HCT116 (cell line): ENCODE results near the gene DDO. TPM values are rescaled to one million over a fixed set of nuclear protein-coding genes. Genes with fewer than 3 reads are reported as not detected.

ENCODE experiments used
- ATAC-seq: fragments of 200-7000 bp; cut with Tn5 transposase; 2 replicates; pipeline ENCODE4 v1.9.1; 2020; ENCODE audit warnings: mild to moderate bottlenecking, moderate library complexity
- BruUV-seq: library from RNA; stranded (reverse); fragments of 400-500 nt; replicated peaks from 2 replicates; lab custom pipeline; 2021; lab: Mats Ljungman, UMichigan
- CTCF ChIA-PET: fragments of 300-600 bp; sonication (Branson Sonifier 250); formaldehyde crosslinking; loops from one replicate; lab custom pipeline; 2021; ENCODE audit warnings: antibody characterized with exemption; lab: Charles Lee
- POLR2A ChIA-PET: fragments of 300-600, 350-600 bp; sonication (Branson Sonifier 250); formaldehyde crosslinking; loops from one replicate; lab custom pipeline; 2021; ENCODE audit warnings: antibody characterized with exemption; lab: Charles Lee
- RAD21 ChIA-PET, 2 experiments: fragments of 300-600 bp; sonication (Branson Sonifier 250); formaldehyde crosslinking; loops; one replicate each; lab custom pipeline; 2023; ENCODE audit warnings: low total read pairs in 2 of 2; ENCODE audit not compliant: uncharacterized antibody in 2 of 2, unreplicated experiment in 2 of 2, low non-redundant PET in 1 of 2; lab: Charles Lee
- DNase-seq: peaks from one replicate; pipeline ENCODE4 v3.0.0-alpha.2; 2010; ENCODE audit warnings: low read depth, low spot score
- H2AFZ ChIP-seq: fragments of 200-600 bp; shearing (Covaris generic), sonication (generic); 2 replicates; pipeline ENCODE4 v1.6.1; 2017; ENCODE audit warnings: low read depth, mixed run types, mixed read lengths, antibody characterized with exemption, low read length; ENCODE audit not compliant: poor library complexity, severe bottlenecking
- H3K27ac ChIP-seq: 2 replicates; pipeline ENCODE4 v1.5.1; 2012; ENCODE audit warnings: low read depth, low read length
- H3K27me3 ChIP-seq: fragments of 200-600 bp; sonication (generic); 2 replicates; pipeline ENCODE4 v1.6.1; 2016; ENCODE audit warnings: mixed run types, low read length, mixed read lengths; ENCODE audit not compliant: insufficient read depth
- H3K36me3 ChIP-seq, 2 experiments: fragments of 200-500 bp in 1 of 2; fragments of 200-600 bp in 1 of 2; sonication (Bioruptor generic) in 1 of 2; sonication (generic) in 1 of 2; 2 replicates each; pipeline versions ENCODE4 v1.5.1 to v1.6.1; 2014 to 2016; ENCODE audit warnings: low read length in 2 of 2, inconsistent platforms in 1 of 2, mixed read lengths in 1 of 2, mixed run types in 1 of 2; ENCODE audit not compliant: insufficient read depth in 2 of 2, control insufficient read depth in 1 of 2
- H3K4me1 ChIP-seq, 2 experiments: fragments of 200-600 bp in 1 of 2; sonication (generic) in 1 of 2; 2 replicates each; pipeline versions ENCODE4 v1.5.1 to v1.6.1; 2012 to 2017; ENCODE audit warnings: low read length in 2 of 2, inconsistent platforms in 1 of 2, mild to moderate bottlenecking in 1 of 2, mixed read lengths in 1 of 2, mixed run types in 1 of 2, moderate library complexity in 1 of 2; ENCODE audit not compliant: insufficient read depth in 2 of 2, control insufficient read depth in 1 of 2
- H3K4me2 ChIP-seq: fragments of 200-600 bp; sonication (generic); 2 replicates; pipeline ENCODE4 v1.6.1; 2017; ENCODE audit warnings: mixed run types, low read length, mixed read lengths
- H3K4me3 ChIP-seq, 2 experiments: fragments of 200-600 bp in 1 of 2; sonication (generic) in 1 of 2; replicated peaks in 1 of 2; 2 replicates each; pipeline ENCODE4 v1.5.1; 2011 to 2016; ENCODE audit warnings: low read length in 2 of 2, control low read depth in 1 of 2, low read depth in 1 of 2, mild to moderate bottlenecking in 1 of 2, mixed read lengths in 1 of 2, mixed run types in 1 of 2
- H3K79me2 ChIP-seq: fragments of 200-600 bp; sonication (generic); 2 replicates; pipeline ENCODE4 v1.6.1; 2017; ENCODE audit warnings: mild to moderate bottlenecking, mixed run types, low read length, moderate library complexity, mixed read lengths; ENCODE audit not compliant: insufficient read depth
- H3K9ac ChIP-seq: fragments of 200-600 bp; sonication (generic); 2 replicates; pipeline ENCODE4 v1.6.1; 2016; ENCODE audit warnings: low read length, mixed read lengths
- H3K9me2 ChIP-seq: fragments of 200-600 bp; sonication (generic), shearing (Covaris generic); 2 replicates; pipeline ENCODE4 v1.6.1; 2017; ENCODE audit warnings: mixed run types, mild to moderate bottlenecking, moderate library complexity; ENCODE audit not compliant: insufficient read depth
- H3K9me3 ChIP-seq, 2 experiments: fragments of 200-500 bp in 1 of 2; fragments of 200-600 bp in 1 of 2; sonication (Bioruptor generic) in 1 of 2; sonication (generic) in 1 of 2; 2 replicates each; pipeline ENCODE4 v1.6.1; 2014 to 2017; ENCODE audit warnings: low read length in 2 of 2, mixed read lengths in 2 of 2, inconsistent platforms in 1 of 2, low read depth in 1 of 2, mild to moderate bottlenecking in 1 of 2, mixed run types in 1 of 2, moderate library complexity in 1 of 2; ENCODE audit not compliant: control insufficient read depth in 1 of 2, insufficient read depth in 1 of 2
- H4K20me1 ChIP-seq: fragments of 200-600 bp; sonication (generic), shearing (Covaris generic); 2 replicates; pipeline ENCODE4 v1.6.1; 2017; ENCODE audit warnings: mixed run types, mild to moderate bottlenecking, moderate library complexity; ENCODE audit not compliant: insufficient read depth
- ATF3 ChIP-seq: IDR thresholded peaks from 2 replicates; pipeline ENCODE4 v1.6.1; 2012
- CEBPB ChIP-seq: IDR thresholded peaks from 2 replicates; pipeline ENCODE4 v1.6.1; 2012; ENCODE audit warnings: low read depth
- EZH2 ChIP-seq: fragments of 200-600 bp; sonication (generic); IDR thresholded peaks from 2 replicates; pipeline ENCODE4 v1.6.1; 2017; ENCODE audit warnings: antibody characterized with exemption, mixed run types
- EZH2phosphoT487 ChIP-seq: fragments of 200-600 bp; IDR thresholded peaks from 2 replicates; pipeline ENCODE4 v1.6.1; 2018; ENCODE audit warnings: antibody characterized with exemption, borderline replicate concordance
- JUND ChIP-seq: IDR thresholded peaks from 2 replicates; pipeline ENCODE4 v1.6.1; 2012
- POLR2AphosphoS5 ChIP-seq: IDR thresholded peaks from 2 replicates; pipeline ENCODE4 v1.6.1; 2011; ENCODE audit warnings: mild to moderate bottlenecking, low read depth, low read length, moderate library complexity
- RAD21 ChIP-seq: IDR thresholded peaks from 2 replicates; pipeline ENCODE4 v1.6.1; 2012; ENCODE audit warnings: low read depth, mild to moderate bottlenecking
- REST ChIP-seq: IDR thresholded peaks from 2 replicates; pipeline ENCODE4 v1.6.1; 2012; ENCODE audit warnings: low read depth
- SIN3A ChIP-seq: IDR thresholded peaks from 2 replicates; pipeline ENCODE4 v1.6.1; 2012; ENCODE audit warnings: low read depth
- SRF ChIP-seq: IDR thresholded peaks from 2 replicates; pipeline ENCODE4 v1.6.1; 2012; ENCODE audit warnings: low read depth
- TCF7L2 ChIP-seq: IDR thresholded peaks from 2 replicates; pipeline ENCODE4 v1.7.0; 2011; ENCODE audit warnings: borderline replicate concordance, inconsistent platforms; ENCODE audit not compliant: insufficient read depth, insufficient read length; ENCODE audit errors: extremely low read depth
- YY1 ChIP-seq: IDR thresholded peaks from 2 replicates; pipeline ENCODE4 v1.6.1; 2011; ENCODE audit warnings: low read length, low read depth, moderate library complexity, mild to moderate bottlenecking; ENCODE audit not compliant: insufficient replicate concordance; ENCODE audit errors: extremely low read depth
- ZFX ChIP-seq: fragments of 450-650 bp; IDR thresholded peaks from 2 replicates; pipeline ENCODE4 v1.6.1; 2017
- ZNF274 ChIP-seq: fragments of 200-500 bp; sonication (Bioruptor generic); IDR thresholded peaks from 2 replicates; pipeline ENCODE4 v1.6.1; 2014; ENCODE audit warnings: mild to moderate bottlenecking, low read depth, low read length, inconsistent platforms
- intact Hi-C: fragments of 100-400 bp; cut with micrococcal nuclease; formaldehyde crosslinking; loops from 2 replicates; pipeline ENCODE4 v1.10.0; 2022
- total RNA-seq: library from RNA; stranded (reverse); gene quantifications from one replicate; pipeline ENCODE4 v1.2.1, GENCODE V29; 2021; ENCODE audit not compliant: unreplicated experiment

The DDO gene
- total RNA-seq, 1 experiment from 2014 or later: not detected

- ChIA-PET RAD21 (no interaction called here), POLR2A (no interaction called here)
- TF ChIP-seq YY1 (no peak), TCF7L2 (no peak), ATF3 (no peak), ZFX (no peak), POLR2AphosphoS5 (no peak), ZNF274 (no peak), RAD21 (no peak)
- TF ChIP-seq, all 23 proteins: peak for 0
Observed at GRCh38 chr6:110439356-110439755, 24.0 kb upstream of the DDO start.

GRCh38 chr6:110434961-110435602, 19.7 kb upstream of the DDO start:
- no peak overlapping the region for H2AFZ ChIP-seq
- intact Hi-C loops: no loop called here
- CTCF ChIA-PET: no interaction called here
- H3K9me3 ChIP-seq: no peaks in the 10 kb centered on the region
- H3K4me2 ChIP-seq: no peak overlapping the region
- H3K36me3 ChIP-seq: no peaks in the 10 kb centered on the region
- H4K20me1 ChIP-seq: no peaks in the 10 kb centered on the region
- no peaks in the 10 kb centered on the region for H3K79me2 ChIP-seq
- no peaks in the 10 kb centered on the region for H3K27me3 ChIP-seq
- no peaks in the 10 kb centered on the region for H3K4me1 ChIP-seq
- BruUV-seq: no TSS peak
- no peak overlapping the region for H3K9ac ChIP-seq
- H3K27ac ChIP-seq: no peak overlapping the region
- ATAC-seq (no peak), DNase-seq (no peak)
- H3K9me2 ChIP-seq: no peaks in the 10 kb centered on the region
- no peak overlapping the region for H3K4me3 ChIP-seq
- RAD21 ChIA-PET: no interaction called here
- POLR2A ChIA-PET: no interaction called here
- no peak for TF ChIP-seq TCF7L2
- no peak for TF ChIP-seq POLR2AphosphoS5
- no peak for TF ChIP-seq ZNF274
- no peak for TF ChIP-seq RAD21
- TF ChIP-seq JUND: no peak
- no peak for TF ChIP-seq CEBPB
- TF ChIP-seq SIN3A: no peak
- TF ChIP-seq SRF: no peak
- no peak for TF ChIP-seq EZH2phosphoT487
- no peak for TF ChIP-seq REST
- no peak for TF ChIP-seq EZH2

More at GRCh38 chr6:110439356-110439755, 24.0 kb upstream of the DDO start:
- no TSS peak for BruUV-seq
- no peaks in the 10 kb centered on the region for H3K27me3 ChIP-seq
- ATAC-seq (no peak), DNase-seq (no peak)
- intact Hi-C loops: no loop called here
- no peaks in the 10 kb centered on the region for H3K79me2 ChIP-seq
- CTCF ChIA-PET: no interaction called here
- H3K27ac ChIP-seq: no peak overlapping the region
- H3K4me1 ChIP-seq: no peaks in the 10 kb centered on the region
- H3K9me2 ChIP-seq: no peaks in the 10 kb centered on the region
- H3K9ac ChIP-seq: no peak overlapping the region
- no peaks in the 10 kb centered on the region for H3K36me3 ChIP-seq
- H4K20me1 ChIP-seq: no peaks in the 10 kb centered on the region
- no peak overlapping the region for H3K4me3 ChIP-seq
- H3K9me3 ChIP-seq: no peaks in the 10 kb centered on the region
- no peak overlapping the region for H3K4me2 ChIP-seq
- H2AFZ ChIP-seq: no peak overlapping the region
